Thyroid gland (tissue), 4 donors: ENCODE data around the gene MAD1L1. TPM values are rescaled to one million over a fixed set of nuclear protein-coding genes. Genes with fewer than 3 reads are reported as not detected.

Experiments
- DNase-seq, 2 donors: peaks; one replicate each; pipeline ENCODE4 v3.0.0-alpha.2; 2019
- H3K27ac ChIP-seq, 3 donors: fragments of 200-600 bp; sonication (generic); 1 replicate in 2 of 3; 2 replicates in 1 of 3; pipeline ENCODE4 v1.5.1; 2016 to 2019; ENCODE audit warnings: mild to moderate bottlenecking in 1 of 3, moderate library complexity in 1 of 3
- H3K27me3 ChIP-seq: fragments of 200-600 bp; sonication (generic); one replicate; pipeline ENCODE4 v1.5.1; 2019
- H3K36me3 ChIP-seq, 2 donors: fragments of 200-600 bp; sonication (generic); one replicate each; pipeline ENCODE4 v1.5.1; 2016 to 2019
- H3K4me1 ChIP-seq, 2 donors: fragments of 200-600 bp; sonication (generic); one replicate each; pipeline ENCODE4 v1.5.1; 2017 to 2019
- H3K4me3 ChIP-seq, 3 donors: fragments of 200-600 bp; sonication (generic); replicated peaks in 1 of 3; 1 replicate in 2 of 3; 2 replicates in 1 of 3; pipeline ENCODE4 v1.5.1; 2016; ENCODE audit warnings: mild to moderate bottlenecking in 1 of 3
- H3K9me3 ChIP-seq: fragments of 200-600 bp; sonication (generic); one replicate; pipeline ENCODE4 v1.5.1; 2017
- POLR2A ChIP-seq, 2 donors: fragments of 450-650 bp; IDR thresholded peaks; one replicate each; pipeline ENCODE4 v1.6.1; 2017; ENCODE audit warnings: antibody characterized with exemption in 2 of 2, mild to moderate bottlenecking in 2 of 2, moderate library complexity in 1 of 2
- WGBS, 2 donors: methylation state at CpG; one replicate each; pipeline ENCODE4 v1.1.5; 2017; 5-methylcytosine and 5-hydroxymethylcytosine counted together
- intact Hi-C: fragments of 100-400 bp; cut with DNase I; formaldehyde crosslinking; loops from one replicate; pipeline ENCODE4 v1.15.1; 2023
- total RNA-seq, 4 donors: library from RNA; depleted of rRNA; stranded (reverse); fragments of >200 nt; gene quantifications; one replicate each; pipeline ENCODE4 v1.2.3, GENCODE V29; 2016
- TF ChIP-seq, protein P1 (sequence below), 6 experiments: fragments of 200-600 bp in 3 of 6; fragments of 450-650 bp in 3 of 6; sonication (generic) in 3 of 6; IDR thresholded peaks; one replicate each; pipeline ENCODE4 v1.5.1; 2016 to 2019; ENCODE audit warnings: antibody characterized with exemption in 6 of 6, mild to moderate bottlenecking in 2 of 6, inconsistent platforms in 1 of 6, moderate library complexity in 1 of 6

Gene MAD1L1
- total RNA-seq, 4 donors from 2014 or later = 27.4 to 38.6 (median 33.9) TPM

DNA sequence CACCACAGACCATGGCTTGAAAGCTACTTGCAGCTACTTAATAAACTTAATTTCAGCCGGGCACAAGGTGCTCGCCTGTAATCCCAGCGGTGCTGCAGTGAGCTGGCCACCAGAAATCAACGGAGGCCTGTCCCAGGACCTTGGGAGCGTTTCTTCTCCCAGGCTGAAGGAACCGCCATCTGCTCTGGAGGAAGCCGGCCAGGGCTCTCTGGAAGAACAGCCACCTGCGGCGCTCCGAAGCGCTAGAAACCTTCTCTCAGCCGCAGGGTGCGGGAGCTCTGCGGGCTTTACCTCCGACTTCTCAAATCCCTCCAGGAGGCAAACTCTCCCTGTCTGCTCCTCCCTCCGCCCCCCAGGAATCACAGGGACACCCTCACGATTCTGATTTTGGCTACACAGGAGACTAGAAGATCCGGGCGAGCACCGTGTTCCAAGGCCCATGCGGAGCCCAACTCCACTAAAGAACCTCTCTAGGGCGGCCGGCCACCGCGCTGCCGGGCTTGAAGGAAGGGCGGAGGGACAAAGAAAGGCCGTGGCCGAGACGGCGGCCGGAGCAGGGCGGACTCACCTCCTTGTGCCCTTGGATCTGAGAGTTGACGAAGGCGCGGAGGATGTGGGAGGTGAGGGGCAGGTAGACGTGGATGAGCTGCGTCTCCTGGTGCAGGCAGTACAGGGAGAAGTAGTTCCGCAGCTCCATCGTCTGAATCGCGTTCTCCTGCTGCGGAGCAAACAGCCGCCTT, 23.7 kb upstream of the MAD1L1 start:
- WGBS, 2 donors = 95 to 97% methylated on average over 37 to 43 of the region's 44 CpGs

DNA sequence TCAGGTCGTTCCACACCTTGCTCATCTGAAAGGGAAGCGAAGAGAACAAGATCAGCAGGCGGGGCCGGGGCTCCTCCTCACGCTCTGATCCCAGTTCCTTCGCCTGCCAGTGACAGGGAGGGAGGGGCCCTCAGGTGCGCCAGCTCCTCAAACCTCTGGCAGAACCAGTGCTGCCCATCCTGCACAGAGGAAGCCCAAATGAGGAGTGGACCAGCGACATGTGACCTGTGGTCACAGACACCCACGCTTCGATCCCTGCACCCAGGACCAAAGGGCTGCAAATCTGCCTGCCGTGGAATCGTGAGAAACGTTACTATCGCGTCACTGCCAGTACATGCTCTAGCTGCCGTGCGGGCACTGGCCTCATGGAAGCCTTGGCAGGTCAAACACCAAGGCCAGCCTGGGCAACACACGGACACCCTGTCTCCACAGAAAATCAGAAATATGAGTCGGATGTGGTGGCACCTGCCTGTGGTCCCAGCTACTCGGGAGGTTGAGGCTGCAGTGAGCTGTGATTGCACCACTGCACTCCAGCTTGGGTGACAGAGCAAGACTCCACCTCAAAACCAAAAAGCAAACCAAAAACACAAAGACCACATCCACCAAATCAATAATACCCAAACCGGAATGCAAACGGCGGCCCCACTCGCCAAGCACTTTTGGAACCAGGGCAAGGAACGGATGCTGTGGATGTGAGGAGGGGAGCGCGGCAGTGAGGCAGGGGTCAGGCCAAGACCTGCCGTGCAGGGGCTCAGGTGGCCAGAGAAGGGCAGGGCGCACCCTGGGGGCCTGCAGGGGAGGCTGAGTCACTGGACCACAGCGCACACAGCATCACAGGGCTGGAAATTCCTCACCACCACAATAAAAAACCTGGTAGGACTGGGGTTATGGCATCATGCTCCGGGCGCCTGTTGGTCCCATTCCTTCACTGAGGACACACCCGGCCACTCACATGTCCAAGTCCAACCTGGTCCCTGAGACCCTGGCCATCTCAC, 22.7 kb upstream of the MAD1L1 start:
- no peak for DNase-seq
- Histone ChIP-seq H3K4me3 (no peak overlapping the region), H3K9me3 (no peaks in the 10 kb centered on the region), H3K4me1 (no peaks in the 10 kb centered on the region), H3K27me3 (no peaks in the 10 kb centered on the region), H3K27ac (no peak overlapping the region), H3K36me3 (peaks cover 6 to 8% of the 10 kb centered on the region in 2 donors)
- intact Hi-C loops = no loop called here
- TF ChIP-seq, protein P1, sequence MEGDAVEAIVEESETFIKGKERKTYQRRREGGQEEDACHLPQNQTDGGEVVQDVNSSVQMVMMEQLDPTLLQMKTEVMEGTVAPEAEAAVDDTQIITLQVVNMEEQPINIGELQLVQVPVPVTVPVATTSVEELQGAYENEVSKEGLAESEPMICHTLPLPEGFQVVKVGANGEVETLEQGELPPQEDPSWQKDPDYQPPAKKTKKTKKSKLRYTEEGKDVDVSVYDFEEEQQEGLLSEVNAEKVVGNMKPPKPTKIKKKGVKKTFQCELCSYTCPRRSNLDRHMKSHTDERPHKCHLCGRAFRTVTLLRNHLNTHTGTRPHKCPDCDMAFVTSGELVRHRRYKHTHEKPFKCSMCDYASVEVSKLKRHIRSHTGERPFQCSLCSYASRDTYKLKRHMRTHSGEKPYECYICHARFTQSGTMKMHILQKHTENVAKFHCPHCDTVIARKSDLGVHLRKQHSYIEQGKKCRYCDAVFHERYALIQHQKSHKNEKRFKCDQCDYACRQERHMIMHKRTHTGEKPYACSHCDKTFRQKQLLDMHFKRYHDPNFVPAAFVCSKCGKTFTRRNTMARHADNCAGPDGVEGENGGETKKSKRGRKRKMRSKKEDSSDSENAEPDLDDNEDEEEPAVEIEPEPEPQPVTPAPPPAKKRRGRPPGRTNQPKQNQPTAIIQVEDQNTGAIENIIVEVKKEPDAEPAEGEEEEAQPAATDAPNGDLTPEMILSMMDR (IDR thresholded peaks at IDR 0.05) = no peak
- no peak for TF ChIP-seq POLR2A (IDR thresholded peaks at IDR 0.05)
- 94% methylated on average over 27 to 33 of the region's 33 CpGs for WGBS, 2 donors

More for the DNA sequence above, 23.7 kb upstream of the MAD1L1 start:
- Histone ChIP-seq H3K4me1 (peaks cover 3 to 4% of the 10 kb centered on the region in 2 donors), H3K9me3 (no peaks in the 10 kb centered on the region), H3K27me3 (no peaks in the 10 kb centered on the region), H3K36me3 (peaks cover 6 to 8% of the 10 kb centered on the region in 2 donors), H3K4me3 (no peak overlapping the region), H3K27ac (no peak overlapping the region)
- intact Hi-C loops = no loop called here
- TF ChIP-seq, protein P1 (IDR thresholded peaks at IDR 0.05) = no peak
- TF ChIP-seq POLR2A (IDR thresholded peaks at IDR 0.05) = no peak
- no peak for DNase-seq

DNA sequence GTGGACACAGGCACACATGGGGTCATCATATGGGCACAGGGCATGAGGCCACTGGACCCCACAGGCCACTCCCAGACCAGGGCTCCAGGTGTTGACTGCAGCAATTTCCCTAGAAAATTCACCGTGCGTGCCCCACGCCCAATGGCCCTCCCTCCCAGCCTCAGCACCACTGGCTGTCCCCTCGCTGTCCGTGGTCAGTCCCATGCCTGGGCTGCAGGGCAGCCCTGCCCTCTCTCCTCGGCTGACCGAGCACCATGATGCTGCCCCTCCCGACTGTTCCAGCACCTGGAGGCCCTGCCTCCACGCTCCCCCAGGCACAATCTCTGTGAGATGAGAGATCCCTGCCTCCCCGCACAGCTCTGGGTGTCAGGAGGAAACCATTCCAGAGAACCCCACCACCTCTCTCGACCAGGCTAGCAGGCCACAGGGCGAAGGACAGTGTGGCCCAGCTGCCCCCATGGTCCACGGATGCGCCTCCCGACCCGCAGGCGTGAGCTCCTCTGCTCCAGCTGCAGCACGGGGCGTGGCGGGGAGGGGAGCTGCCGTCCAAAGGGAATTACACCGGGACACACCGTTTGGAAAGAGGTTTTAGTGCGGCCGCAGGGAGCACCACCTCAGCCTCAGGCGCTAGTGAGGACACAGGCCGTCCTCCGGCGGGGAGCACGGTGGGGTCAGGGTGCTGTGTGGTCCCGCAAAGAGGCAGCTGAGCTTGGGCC, 21.8 kb upstream of the MAD1L1 start:
- no peaks in the 10 kb centered on the region for H3K27me3 ChIP-seq
- DNase-seq = no peak
- H3K27ac ChIP-seq = no peak overlapping the region
- H3K4me3 ChIP-seq = no peak overlapping the region
- WGBS, 2 donors = 92 to 100% methylated on average over 8 to 15 of the region's 31 CpGs
- intact Hi-C loops = no loop called here
- TF ChIP-seq POLR2A (IDR thresholded peaks at IDR 0.05) = no peak
- TF ChIP-seq, protein P1 (IDR thresholded peaks at IDR 0.05) = no peak
- H3K9me3 ChIP-seq = no peaks in the 10 kb centered on the region
- peaks cover 6 to 8% of the 10 kb centered on the region in 2 donors for H3K36me3 ChIP-seq
- no peaks in the 10 kb centered on the region for H3K4me1 ChIP-seq

DNA sequence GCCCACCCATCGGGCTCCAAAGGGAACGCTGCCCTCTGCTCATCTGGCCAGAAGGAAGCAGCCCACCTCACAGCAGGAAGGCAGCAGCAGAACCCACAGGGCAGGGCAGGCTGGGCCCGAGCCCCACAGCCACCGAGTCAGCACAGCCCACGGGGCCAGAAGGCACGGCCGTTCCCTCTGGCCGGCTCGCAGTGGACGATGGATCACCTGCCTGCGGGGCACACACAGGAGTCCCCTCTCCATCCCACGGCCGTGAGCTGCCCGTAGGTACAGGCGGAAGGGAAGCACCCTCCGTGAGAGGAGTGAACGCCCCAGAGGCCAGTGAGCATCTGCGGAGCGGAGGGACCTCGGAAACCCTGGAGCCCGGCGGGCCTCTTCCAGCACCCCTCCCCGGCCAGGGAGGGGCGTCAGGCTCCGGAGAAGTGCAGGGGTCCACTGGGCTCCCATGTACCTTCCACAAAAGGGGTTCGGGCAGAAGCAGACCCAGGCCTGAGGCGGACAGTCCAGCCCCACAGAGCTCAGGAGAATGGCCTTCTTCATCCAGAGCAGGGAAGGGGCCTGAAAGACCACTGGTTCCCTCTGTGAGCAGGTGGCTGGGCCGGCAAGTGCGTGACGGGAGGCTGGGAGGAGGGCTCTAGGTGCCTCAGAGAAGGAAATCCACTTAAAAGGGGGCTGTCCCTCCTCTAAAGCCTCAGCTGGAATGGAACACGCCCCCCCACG, 20.9 kb upstream of the MAD1L1 start:
- intact Hi-C loops = no loop called here
- Histone ChIP-seq H3K4me1 (no peaks in the 10 kb centered on the region), H3K27ac (no peak overlapping the region), H3K36me3 (peaks cover 6 to 8% of the 10 kb centered on the region in 2 donors), H3K4me3 (no peak overlapping the region), H3K27me3 (no peaks in the 10 kb centered on the region), H3K9me3 (no peaks in the 10 kb centered on the region)
- no peak for TF ChIP-seq POLR2A (IDR thresholded peaks at IDR 0.05)
- TF ChIP-seq, protein P1 (IDR thresholded peaks at IDR 0.05) = no peak
- 89 to 91% methylated on average over 23 to 32 of the region's 32 CpGs for whole genome bisulfite sequencing, 2 donors
- DNase-seq = no peak
